ENCODE data around the gene MISP3.

The MISP3 gene

GRCh38 chr19:14080887-14081796 lies 8.6 kb downstream of the MISP3 start:
- DNase-seq (ENCODE audit: low read depth) = peak; percentile 99

- DNase-seq (ENCODE audit: low read depth) = no peak
These were observed 9.4 kb downstream of the MISP3 start for GRCh38 chr19:14081797-14082674.

- no peak for DNase-seq (ENCODE audit: low read depth)
These were observed 10.0 kb downstream of the MISP3 start for GRCh38 chr19:14082675-14082960.

GRCh38 chr19:14085309-14085995 lies 12.9 kb downstream of the MISP3 start, which contains the start of gene C19orf67:
C19orf67 (minus strand) TSS chr19:14085783; CDS start chr19:14085627, 156 bp downstream.
- DNase-seq (ENCODE audit: low read depth) = no peak

GRCh38 chr19:14086098-14086497 lies 13.5 kb downstream of the MISP3 start:
- DNase-seq (ENCODE audit: low read depth) = no peak

- DNase-seq (ENCODE audit: low read depth) = no peak
These were observed 16.2 kb downstream of the MISP3 start for GRCh38 chr19:14088634-14089411.

GRCh38 chr19:14089412-14089661 lies 16.8 kb downstream of the MISP3 start:
- DNase-seq (ENCODE audit: low read depth) = no peak

- peak; percentile 20 for DNase-seq (ENCODE audit: low read depth)
These were observed 17.3 kb downstream of the MISP3 start for GRCh38 chr19:14089662-14090508.

- DNase-seq (ENCODE audit: low read depth) = peak; percentile 83
These were observed 18.0 kb downstream of the MISP3 start, which contains the start of gene SAMD1 for GRCh38 chr19:14090509-14091080. SAMD1 (minus strand) TSS chr19:14090751.

GRCh38 chr19:14091081-14091812 lies 18.7 kb downstream of the MISP3 start:
- peak; percentile 33 for DNase-seq (ENCODE audit: low read depth)

- DNase-seq (ENCODE audit: low read depth) = no peak
These were observed 19.4 kb downstream of the MISP3 start for GRCh38 chr19:14091813-14092462.

- DNase-seq (ENCODE audit: low read depth) = no peak
These were observed 20.7 kb downstream of the MISP3 start for GRCh38 chr19:14093117-14093823.

- DNase-seq (ENCODE audit: low read depth) = no peak
These were observed 22.3 kb downstream of the MISP3 start for GRCh38 chr19:14094854-14095253.

GRCh38 chr19:14096272-14096992 lies 23.8 kb downstream of the MISP3 start:
- no peak for DNase-seq (ENCODE audit: low read depth)

- DNase-seq (ENCODE audit: low read depth) = no peak
These were observed 25.1 kb downstream of the MISP3 start for GRCh38 chr19:14097532-14098151.

- DNase-seq (ENCODE audit: low read depth) = no peak
These were observed 28.5 kb downstream of the MISP3 start for GRCh38 chr19:14101003-14101545.

GRCh38 chr19:14102102-14102696 lies 29.6 kb downstream of the MISP3 start:
- DNase-seq (ENCODE audit: low read depth) = no peak

Data from activated gamma-delta T cell treated with anti-CD3 and anti-CD28 coated beads, Interleukin-2, amount 50 U/mL, for 16 hours (primary cell).